GM06990 (cell line): ENCODE measurements around the gene GPD1L.

Experiments used
- DNase-seq: peaks from one replicate; pipeline ENCODE4 v3.0.0-alpha.2; 2011; ENCODE audit not compliant: insufficient read length; ENCODE audit errors: extremely low read depth
- H3K27me3 ChIP-seq: replicated peaks from 2 replicates; pipeline ENCODE4 v1.6.0; 2011; ENCODE audit warnings: low read length; ENCODE audit not compliant: control insufficient read depth, insufficient read depth
- H3K36me3 ChIP-seq: 2 replicates; pipeline ENCODE4 v1.5.1; 2011; ENCODE audit warnings: low read length; ENCODE audit not compliant: control insufficient read depth, insufficient read depth
- H3K4me3 ChIP-seq: replicated peaks from 2 replicates; pipeline ENCODE4 v1.5.1; 2011; ENCODE audit warnings: low read depth, mild to moderate bottlenecking, control low read depth, low read length
- TF ChIP-seq, protein P1 (sequence below): IDR thresholded peaks from 2 replicates; pipeline ENCODE4 v1.5.1; 2011; ENCODE audit warnings: low read length, control low read depth, mild to moderate bottlenecking, inconsistent platforms; ENCODE audit not compliant: insufficient read depth, poor library complexity, severe bottlenecking

Gene GPD1L

DNA sequence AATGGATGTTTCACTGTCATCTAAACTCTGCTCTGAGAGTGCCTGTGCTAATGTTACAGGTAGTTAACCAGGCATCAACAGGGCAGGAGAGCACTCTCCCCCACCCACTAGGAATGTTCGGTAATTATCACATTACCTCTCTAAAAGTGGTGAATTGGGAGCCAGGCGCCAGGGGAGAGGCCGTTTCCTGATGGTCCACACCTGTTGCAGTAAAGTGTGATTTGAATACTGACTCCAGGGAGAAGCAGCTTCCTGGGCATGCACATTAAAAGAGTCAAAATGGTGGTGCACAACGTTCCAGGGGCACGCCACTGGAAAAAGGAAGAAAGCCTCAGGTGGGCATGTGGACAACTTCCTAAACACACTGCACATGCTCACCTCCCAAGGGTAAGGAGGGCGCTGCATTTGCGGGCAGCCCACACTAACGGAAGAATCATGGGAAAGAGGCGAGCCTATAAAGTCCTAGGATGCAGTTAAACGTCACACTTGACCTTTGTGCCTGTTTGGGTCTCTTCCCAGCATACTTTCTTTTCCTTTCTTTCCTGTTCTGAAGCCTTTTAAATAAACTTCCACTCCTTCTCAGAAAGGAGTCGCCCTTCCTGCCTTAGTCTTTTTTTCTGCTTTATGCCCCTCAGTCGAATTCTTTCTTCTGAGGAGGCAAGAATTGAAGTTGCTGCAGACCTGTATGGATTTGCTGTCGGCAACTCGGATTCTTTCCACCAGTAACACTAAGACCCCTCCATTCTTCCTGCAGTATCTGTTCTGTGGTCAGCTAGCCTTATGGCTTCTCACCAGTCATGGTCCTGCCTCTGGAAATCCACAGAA, 28.9 kb upstream of the GPD1L start:
- no peak for DNase-seq
- TF ChIP-seq, protein P1, sequence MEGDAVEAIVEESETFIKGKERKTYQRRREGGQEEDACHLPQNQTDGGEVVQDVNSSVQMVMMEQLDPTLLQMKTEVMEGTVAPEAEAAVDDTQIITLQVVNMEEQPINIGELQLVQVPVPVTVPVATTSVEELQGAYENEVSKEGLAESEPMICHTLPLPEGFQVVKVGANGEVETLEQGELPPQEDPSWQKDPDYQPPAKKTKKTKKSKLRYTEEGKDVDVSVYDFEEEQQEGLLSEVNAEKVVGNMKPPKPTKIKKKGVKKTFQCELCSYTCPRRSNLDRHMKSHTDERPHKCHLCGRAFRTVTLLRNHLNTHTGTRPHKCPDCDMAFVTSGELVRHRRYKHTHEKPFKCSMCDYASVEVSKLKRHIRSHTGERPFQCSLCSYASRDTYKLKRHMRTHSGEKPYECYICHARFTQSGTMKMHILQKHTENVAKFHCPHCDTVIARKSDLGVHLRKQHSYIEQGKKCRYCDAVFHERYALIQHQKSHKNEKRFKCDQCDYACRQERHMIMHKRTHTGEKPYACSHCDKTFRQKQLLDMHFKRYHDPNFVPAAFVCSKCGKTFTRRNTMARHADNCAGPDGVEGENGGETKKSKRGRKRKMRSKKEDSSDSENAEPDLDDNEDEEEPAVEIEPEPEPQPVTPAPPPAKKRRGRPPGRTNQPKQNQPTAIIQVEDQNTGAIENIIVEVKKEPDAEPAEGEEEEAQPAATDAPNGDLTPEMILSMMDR = no peak
- H3K27me3 ChIP-seq = no peaks in the 10 kb centered on the region
- H3K4me3 ChIP-seq = no peak overlapping the region
- no peaks in the 10 kb centered on the region for H3K36me3 ChIP-seq

DNA sequence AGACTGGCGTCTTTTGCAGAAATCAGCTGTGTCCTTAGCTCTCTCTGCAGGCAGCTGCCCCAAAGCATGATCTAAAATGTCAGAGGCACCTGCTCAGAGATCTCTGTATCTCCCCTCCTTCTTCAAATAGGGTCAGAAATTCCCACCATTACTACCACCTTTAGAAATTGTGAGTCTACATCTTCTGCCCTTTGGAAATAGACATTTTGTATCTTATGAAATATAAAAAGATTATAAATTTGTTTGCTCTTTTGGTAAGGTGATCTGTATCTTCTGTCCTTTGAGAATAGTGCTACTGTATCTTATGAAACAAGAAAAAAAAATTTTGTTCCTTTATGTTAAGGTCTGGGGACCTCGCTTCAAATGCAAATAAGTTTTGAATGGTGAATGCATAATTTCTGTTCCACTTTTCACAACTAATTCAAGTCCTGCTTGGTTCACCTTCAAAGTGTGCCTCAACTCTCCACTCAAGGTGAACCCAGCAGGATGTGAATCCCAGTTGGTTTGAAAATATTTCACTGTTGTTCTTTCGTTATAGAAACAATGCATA, 28.3 kb upstream of the GPD1L start:
- Histone ChIP-seq H3K36me3 (no peaks in the 10 kb centered on the region), H3K4me3 (no peak overlapping the region), H3K27me3 (no peaks in the 10 kb centered on the region)
- DNase-seq = no peak
- TF ChIP-seq, protein P1 = no peak

DNA sequence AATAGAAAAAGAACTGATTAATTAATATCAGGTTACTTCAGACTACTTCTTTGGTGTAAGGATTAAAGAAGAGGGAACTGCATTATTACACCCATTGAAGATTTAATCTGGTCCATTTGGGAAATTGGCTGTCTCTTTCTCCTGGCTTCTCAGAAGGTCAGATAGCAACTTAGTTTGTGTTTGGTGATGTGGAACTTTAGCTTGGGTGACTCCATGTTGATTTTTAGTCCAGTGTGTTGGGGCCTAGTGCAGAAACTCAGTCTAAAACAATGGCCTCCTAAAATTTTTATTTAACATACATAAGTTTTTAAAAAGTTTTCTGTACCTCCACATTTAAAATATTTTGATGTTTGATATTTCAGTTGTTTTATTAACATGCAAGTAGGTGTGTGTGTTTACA, 27.6 kb upstream of the GPD1L start:
- H3K4me3 ChIP-seq = no peak overlapping the region
- H3K36me3 ChIP-seq = no peaks in the 10 kb centered on the region
- DNase-seq = no peak
- TF ChIP-seq, protein P1 = no peak
- H3K27me3 ChIP-seq = no peaks in the 10 kb centered on the region

DNA sequence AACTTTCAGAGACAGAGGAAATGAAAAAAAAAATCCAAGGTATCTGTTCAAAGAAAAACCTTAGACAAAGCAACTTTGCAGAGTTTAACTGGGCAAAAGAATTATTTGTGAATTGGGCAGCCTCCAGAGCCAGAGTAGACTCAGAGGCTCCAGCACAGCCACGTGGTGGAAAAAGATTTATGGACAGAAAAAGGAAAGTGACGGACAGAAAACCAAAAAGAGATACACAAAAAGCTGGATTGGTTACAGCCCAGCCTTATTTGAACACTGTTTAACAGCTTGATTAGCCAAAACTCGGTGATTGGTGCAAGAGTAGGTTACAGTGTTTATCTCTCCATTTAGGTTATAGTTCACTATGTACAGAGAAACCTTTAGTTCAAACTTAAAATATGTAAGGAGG, 23.7 kb upstream of the GPD1L start:
- Histone ChIP-seq H3K4me3 (no peak overlapping the region), H3K36me3 (no peaks in the 10 kb centered on the region), H3K27me3 (no peaks in the 10 kb centered on the region)
- TF ChIP-seq, protein P1 = no peak
- DNase-seq = no peak

DNA sequence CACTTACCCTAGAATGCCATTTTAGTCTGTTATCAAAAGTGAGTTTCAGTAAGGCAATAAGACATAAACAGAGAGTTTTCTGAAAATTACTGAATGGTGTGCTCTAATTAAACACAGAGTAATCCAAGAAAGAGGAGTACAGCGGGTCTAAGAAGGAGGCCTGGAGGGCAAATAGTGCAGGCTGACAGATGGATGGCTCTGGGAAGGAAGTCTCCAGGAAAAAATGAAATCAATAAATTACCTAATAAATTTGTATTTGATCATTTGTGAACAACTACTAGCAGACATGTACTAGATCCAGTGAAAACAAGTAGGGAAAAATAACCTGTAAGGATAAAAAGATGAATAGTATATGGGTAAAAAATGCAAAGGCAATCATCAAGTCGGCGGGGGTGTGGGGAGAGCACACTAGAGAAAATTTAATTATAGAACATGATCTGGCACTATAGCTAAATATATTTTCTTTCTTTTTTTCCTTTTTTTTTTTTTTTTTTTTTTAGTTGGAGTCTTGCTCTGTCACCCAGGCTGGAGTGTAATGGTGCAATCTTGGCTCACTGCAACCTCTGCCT, 22.6 kb upstream of the GPD1L start:
- DNase-seq = no peak
- Histone ChIP-seq H3K4me3 (no peak overlapping the region), H3K27me3 (no peaks in the 10 kb centered on the region), H3K36me3 (no peaks in the 10 kb centered on the region)
- TF ChIP-seq, protein P1 = no peak
